ENCODE data around the gene ZNF397. TPM values are rescaled to one million over a fixed set of nuclear protein-coding genes. Genes with fewer than 3 reads are reported as not detected.
"Not testable (repeated sequence)": the region's sequence is repeated elsewhere in the genome, so short reads cannot be mapped to it uniquely, and the experiment has no call there.

The ZNF397 gene
- total RNA-seq, 1 experiment from 2014 or later, result 35.3 TPM

DNA sequence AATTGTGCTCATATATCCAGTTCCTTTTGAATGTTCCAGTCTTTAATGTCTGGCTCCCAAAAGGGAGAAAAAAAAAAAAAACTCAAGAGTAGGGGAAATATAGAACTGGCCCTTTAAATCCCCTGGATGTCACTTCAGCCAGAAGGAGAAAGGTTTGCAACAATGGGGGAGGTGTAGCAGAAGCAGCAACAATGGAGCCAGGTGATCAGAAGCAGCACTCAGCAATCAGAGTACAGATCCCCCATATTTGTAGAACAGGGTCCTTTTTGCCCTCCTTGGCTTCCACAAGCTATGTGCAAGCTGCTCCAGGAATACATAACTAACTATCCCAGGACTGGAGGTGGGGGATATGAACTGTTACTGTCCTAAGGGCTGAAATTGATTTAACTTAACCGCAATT is 25.8 kb upstream of the ZNF397 start:
- Histone ChIP-seq H4K8ac (replicated peaks; ENCODE audit: insufficient read length, low read depth, low read length) (no peak overlapping the region), H4K20me1 (ENCODE audit: control insufficient read depth, insufficient read depth, insufficient read length) (no peaks in the 10 kb centered on the region), H3K9me3 (ENCODE audit: control insufficient read depth, low read depth, low read length) (no peaks in the 10 kb centered on the region), H3K56ac (ENCODE audit: insufficient read length, low read depth, low read length) (no peak overlapping the region), H3K4ac (ENCODE audit: low read depth, low read length) (no peak overlapping the region), H3K4me1 (ENCODE audit: insufficient read depth, low read length) (no peaks in the 10 kb centered on the region; the same call in 1 of the 2 replicates), H3T11ph (ENCODE audit: low read length) (no peak overlapping the region), H3K79me2 (ENCODE audit: insufficient read depth, low read length) (no peaks in the 10 kb centered on the region), H2BK120ac (ENCODE audit: low read depth, low read length, poor library complexity, severe bottlenecking) (no peak overlapping the region), H3K14ac (ENCODE audit: insufficient read depth, low read length) (no peak overlapping the region), H2AFZ (ENCODE audit: low read length) (no peak overlapping the region), H3K23ac (ENCODE audit: insufficient read length, low read depth, low read length) (no peak overlapping the region), H2BK5ac (ENCODE audit: insufficient read length, low read length) (no peak overlapping the region), H2BK15ac (ENCODE audit: low read depth, low read length) (no peak overlapping the region), H4K5ac (ENCODE audit: insufficient read length, low read depth, low read length) (no peak overlapping the region), H2BK20ac (ENCODE audit: low read depth, low read length, poor library complexity, severe bottlenecking) (no peak overlapping the region), H3K9ac (ENCODE audit: extremely low read depth, insufficient read length, low read length) (no peak overlapping the region), H3K18ac (ENCODE audit: insufficient read length, low read depth, low read length) (no peak overlapping the region), H3K27me3 (ENCODE audit: insufficient read depth, low read length) (no peaks in the 10 kb centered on the region), H3K4me2 (ENCODE audit: insufficient read depth, insufficient read length, low read length) (no peak overlapping the region), H3K79me1 (ENCODE audit: insufficient read depth, low read depth, low read length, poor library complexity, severe bottlenecking) (no peaks in the 10 kb centered on the region), H4K91ac (ENCODE audit: insufficient read length, low read depth, low read length) (no peak overlapping the region), H2AK5ac (ENCODE audit: insufficient read length, low read length) (no peak overlapping the region), H2BK12ac (ENCODE audit: insufficient read length, low read depth, low read length) (no peak overlapping the region), H3K27ac (ENCODE audit: insufficient read length, low read depth, low read length) (no peak overlapping the region), H3K23me2 (ENCODE audit: insufficient read length, low read depth, low read length, poor library complexity, severe bottlenecking) (no peaks in the 10 kb centered on the region)
- H3K27ac Mint-ChIP-seq, result peak overlapping the region in 2 of 3 experiments; percentile 78 to 96; a peak in 2 of 7 replicates
- H3K36me3 Mint-ChIP-seq (ENCODE audit: insufficient read depth in 1 of 3, low read depth in 3 of 3), result no peaks in the 10 kb centered on the region; a peak in 2 of 7 replicates
- H3K27me3 Mint-ChIP-seq (ENCODE audit: low read depth), result peaks cover 10% of the 10 kb centered on the region; the same call in 1 of the 2 replicates
- no CpG with 5 or more reads among the region's 1 CpG for WGBS (ENCODE audit: extremely low coverage, insufficient read length, low lambda C conversion rate)
- DNase-seq, result peak; percentile 45
- peak overlapping the region in 1 of 2 experiments; percentile 18; a peak in 1 of 5 replicates for H3K4me3 Mint-ChIP-seq
- H3K4me1 Mint-ChIP-seq, result peaks cover 22 to 28% of the 10 kb centered on the region in 2 experiments
- peaks cover 0 to 3% of the 10 kb centered on the region in 2 experiments; a peak in 2 of 5 replicates for H3K9me3 Mint-ChIP-seq
- TF ChIP-seq, protein P1, sequence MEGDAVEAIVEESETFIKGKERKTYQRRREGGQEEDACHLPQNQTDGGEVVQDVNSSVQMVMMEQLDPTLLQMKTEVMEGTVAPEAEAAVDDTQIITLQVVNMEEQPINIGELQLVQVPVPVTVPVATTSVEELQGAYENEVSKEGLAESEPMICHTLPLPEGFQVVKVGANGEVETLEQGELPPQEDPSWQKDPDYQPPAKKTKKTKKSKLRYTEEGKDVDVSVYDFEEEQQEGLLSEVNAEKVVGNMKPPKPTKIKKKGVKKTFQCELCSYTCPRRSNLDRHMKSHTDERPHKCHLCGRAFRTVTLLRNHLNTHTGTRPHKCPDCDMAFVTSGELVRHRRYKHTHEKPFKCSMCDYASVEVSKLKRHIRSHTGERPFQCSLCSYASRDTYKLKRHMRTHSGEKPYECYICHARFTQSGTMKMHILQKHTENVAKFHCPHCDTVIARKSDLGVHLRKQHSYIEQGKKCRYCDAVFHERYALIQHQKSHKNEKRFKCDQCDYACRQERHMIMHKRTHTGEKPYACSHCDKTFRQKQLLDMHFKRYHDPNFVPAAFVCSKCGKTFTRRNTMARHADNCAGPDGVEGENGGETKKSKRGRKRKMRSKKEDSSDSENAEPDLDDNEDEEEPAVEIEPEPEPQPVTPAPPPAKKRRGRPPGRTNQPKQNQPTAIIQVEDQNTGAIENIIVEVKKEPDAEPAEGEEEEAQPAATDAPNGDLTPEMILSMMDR (conservative IDR thresholded peaks at IDR 0.05), result no peak

DNA sequence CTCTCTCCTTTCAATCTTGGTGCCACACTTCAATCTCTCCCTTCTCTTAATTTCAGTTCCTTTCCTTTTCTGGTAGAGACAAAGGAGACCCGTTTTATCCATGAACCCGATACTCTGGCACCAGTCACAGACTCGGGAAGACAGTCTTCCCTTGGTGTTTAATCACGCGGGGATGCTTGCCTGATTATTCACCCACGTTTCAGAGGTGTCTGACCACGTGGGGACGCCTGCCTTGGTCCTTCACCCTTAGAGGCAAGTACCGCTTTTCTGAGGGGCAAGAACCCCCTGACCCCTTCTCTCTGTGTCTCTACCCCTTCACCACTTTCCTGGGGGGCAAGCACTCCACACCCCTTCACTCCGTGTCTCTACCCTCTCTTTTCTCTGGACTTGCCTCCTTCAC is 24.2 kb upstream of the ZNF397 start:
- not testable (repeated sequence) for H3K27ac ChIP-seq (ENCODE audit: insufficient read length, low read depth, low read length); H3K27me3 Mint-ChIP-seq (ENCODE audit: low read depth); H3K4me1 ChIP-seq (ENCODE audit: insufficient read depth, low read length); H2BK15ac ChIP-seq (ENCODE audit: low read depth, low read length); H2AFZ ChIP-seq (ENCODE audit: low read length); H3K9me3 ChIP-seq (ENCODE audit: control insufficient read depth, low read depth, low read length); H3K56ac ChIP-seq (ENCODE audit: insufficient read length, low read depth, low read length); H4K91ac ChIP-seq (ENCODE audit: insufficient read length, low read depth, low read length); H2BK12ac ChIP-seq (ENCODE audit: insufficient read length, low read depth, low read length); H3K14ac ChIP-seq (ENCODE audit: insufficient read depth, low read length); H3K79me2 ChIP-seq (ENCODE audit: insufficient read depth, low read length); H3K18ac ChIP-seq (ENCODE audit: insufficient read length, low read depth, low read length); H3T11ph ChIP-seq (ENCODE audit: low read length); H3K4ac ChIP-seq (ENCODE audit: low read depth, low read length); H3K27me3 ChIP-seq (ENCODE audit: insufficient read depth, low read length); H2BK5ac ChIP-seq (ENCODE audit: insufficient read length, low read length); H3K9me3 Mint-ChIP-seq; H3K27ac Mint-ChIP-seq; H2BK120ac ChIP-seq (ENCODE audit: low read depth, low read length, poor library complexity, severe bottlenecking); H2BK20ac ChIP-seq (ENCODE audit: low read depth, low read length, poor library complexity, severe bottlenecking); H2AK5ac ChIP-seq (ENCODE audit: insufficient read length, low read length); H4K20me1 ChIP-seq (ENCODE audit: control insufficient read depth, insufficient read depth, insufficient read length); H3K23ac ChIP-seq (ENCODE audit: insufficient read length, low read depth, low read length); H3K23me2 ChIP-seq (ENCODE audit: insufficient read length, low read depth, low read length, poor library complexity, severe bottlenecking); DNase-seq; H4K8ac ChIP-seq (replicated peaks; ENCODE audit: insufficient read length, low read depth, low read length); H3K4me3 Mint-ChIP-seq; H3K36me3 Mint-ChIP-seq (ENCODE audit: insufficient read depth in 1 of 3, low read depth in 3 of 3); H3K79me1 ChIP-seq (ENCODE audit: insufficient read depth, low read depth, low read length, poor library complexity, severe bottlenecking); H3K9ac ChIP-seq (ENCODE audit: extremely low read depth, insufficient read length, low read length); H4K5ac ChIP-seq (ENCODE audit: insufficient read length, low read depth, low read length); H3K4me2 ChIP-seq (ENCODE audit: insufficient read depth, insufficient read length, low read length)
- WGBS (ENCODE audit: extremely low coverage, insufficient read length, low lambda C conversion rate), result no CpG with 5 or more reads among the region's 10 CpGs
- H3K4me1 Mint-ChIP-seq, result peaks cover 22 to 28% of the 10 kb centered on the region in 2 experiments

Measured in H9 (cell line).